Measurements from ENCODE around the gene RTL1. TPM values are rescaled to one million over a fixed set of nuclear protein-coding genes. Genes with fewer than 3 reads are reported as not detected.

RTL1 gene
- total and polyA plus RNA-seq, 2 donors (not counting 3 experiments of a cell fraction or from before 2014, with no cell fraction given): not detected

GRCh38 chr14:100851946-100852620 is 51.4 kb downstream of the RTL1 start:
- H3K4me2 ChIP-seq (ENCODE audit: insufficient read depth, low read length): no peak overlapping the region
- no peak overlapping the region for H2AFZ ChIP-seq (ENCODE audit: low read depth, low read length)
- H3K79me2 ChIP-seq (ENCODE audit: control insufficient read depth, insufficient read depth, low read length): peaks cover 6% of the 10 kb centered on the region
- H3K9me3 ChIP-seq (replicated peaks; ENCODE audit: control insufficient read depth, insufficient read depth, low read length): no peaks in the 10 kb centered on the region
- no TSS peak for BruUV-seq (replicated peaks)
- POLR2A ChIA-PET: no interaction called here
- CTCF ChIA-PET: interaction anchor here (1.0 to 2.8 kb wide), 6 partner anchors 10 to 467 kb away, joined by 3 to 46 read pairs (median 6); no protein-coding TSS in a partner anchor
- no peak overlapping the region for H3K9ac ChIP-seq (replicated peaks; ENCODE audit: extremely low read depth, insufficient read depth, low read length)
- H3K27me3 ChIP-seq (ENCODE audit: control insufficient read depth in 2 of 2, insufficient read depth in 2 of 2, low read length in 2 of 2): no peaks in the 10 kb centered on the region
- no peak overlapping the region for H3K4me3 ChIP-seq (replicated peaks in 1 of 3; ENCODE audit: insufficient read depth in 1 of 3, low read depth in 1 of 3, low read length in 3 of 3)
- no peaks in the 10 kb centered on the region for H3K9me1 ChIP-seq (replicated peaks; ENCODE audit: control insufficient read depth, extremely low read depth, insufficient read depth, low read length)
- H3K27ac ChIP-seq (ENCODE audit: insufficient read depth, low read depth, low read length): no peak overlapping the region
- H3K36me3 ChIP-seq (ENCODE audit: control insufficient read depth in 2 of 2, extremely low read depth in 1 of 2, insufficient read depth in 2 of 2, low read length in 2 of 2): peaks cover 0 to 7% of the 10 kb centered on the region in 2 experiments
- dilution Hi-C loops (cut with MboI; ENCODE audit: extremely low pct_ligation_motif_present, low sequenced_read_pairs): no loop called here
- intact Hi-C loops (cut with micrococcal nuclease): loop anchor here (1.0 to 2.0 kb wide), 4 partner anchors 49 to 776 kb away; no protein-coding TSS in a partner anchor
- no peak for FAIRE-seq
- no peak for TF ChIP-seq GATA2 (IDR thresholded peaks at IDR 0.05; ENCODE audit: insufficient read depth, insufficient read length, low read depth, low read length)
- no peak for TF ChIP-seq JUN (IDR thresholded peaks at IDR 0.05; ENCODE audit: borderline replicate concordance, insufficient read depth, insufficient read length, low read depth)
- no peak for TF ChIP-seq POLR2AphosphoS5 (IDR thresholded peaks at IDR 0.05; ENCODE audit: insufficient read depth, low read depth, low read length)
- no peaks in the 10 kb centered on the region for H4K20me1 ChIP-seq (replicated peaks; ENCODE audit: control insufficient read depth, extremely low read depth, insufficient read depth, low read length)
- no peak for DNase-seq (ENCODE audit: low read depth, low spot score)
- H3K4me1 ChIP-seq (ENCODE audit: control insufficient read depth, extremely low read depth, insufficient read depth, low read length): no peaks in the 10 kb centered on the region

- no peak overlapping the region for H3K4me3 ChIP-seq (replicated peaks in 1 of 3; ENCODE audit: insufficient read depth in 1 of 3, low read depth in 1 of 3, low read length in 3 of 3)
- ChIA-PET POLR2A (no interaction called here), CTCF (interaction anchor here (1.0 to 2.8 kb wide), 8 partner anchors 9 to 466 kb away, joined by 3 to 46 read pairs (median 4); no protein-coding TSS in a partner anchor)
- H3K79me2 ChIP-seq (ENCODE audit: control insufficient read depth, insufficient read depth, low read length): peaks cover 6% of the 10 kb centered on the region
- no peaks in the 10 kb centered on the region for H4K20me1 ChIP-seq (replicated peaks; ENCODE audit: control insufficient read depth, extremely low read depth, insufficient read depth, low read length)
- dilution Hi-C loops (cut with MboI; ENCODE audit: extremely low pct_ligation_motif_present, low sequenced_read_pairs) (no loop called here), intact Hi-C loops (cut with micrococcal nuclease) (loop anchor here (1.0 to 2.0 kb wide), 4 partner anchors 49 to 777 kb away; no protein-coding TSS in a partner anchor)
- FAIRE-seq (no peak), DNase-seq (ENCODE audit: low read depth, low spot score) (no peak)
- no peak overlapping the region for H3K4me2 ChIP-seq (ENCODE audit: insufficient read depth, low read length)
- no peaks in the 10 kb centered on the region for H3K9me1 ChIP-seq (replicated peaks; ENCODE audit: control insufficient read depth, extremely low read depth, insufficient read depth, low read length)
- TF ChIP-seq CTCF (IDR thresholded peaks at IDR 0.05; ENCODE audit: extremely low read depth in 1 of 2, insufficient read depth in 1 of 2, low read depth in 1 of 2, low read length in 2 of 2): no peak
- no peak for TF ChIP-seq JUN (IDR thresholded peaks at IDR 0.05; ENCODE audit: borderline replicate concordance, insufficient read depth, insufficient read length, low read depth)
- TF ChIP-seq EZH2 (IDR thresholded peaks at IDR 0.05; ENCODE audit: borderline replicate concordance, low read depth, low read length, severe bottlenecking): no peak
- TF ChIP-seq POLR2A (IDR thresholded peaks at IDR 0.05; ENCODE audit: low read depth, low read length): no peak
- no peak for TF ChIP-seq MAX (IDR thresholded peaks at IDR 0.05; ENCODE audit: insufficient read depth, insufficient read length)
- no peak for TF ChIP-seq MYC (IDR thresholded peaks at IDR 0.05; ENCODE audit: low read depth, low read length)
- H3K9me3 ChIP-seq (replicated peaks; ENCODE audit: control insufficient read depth, insufficient read depth, low read length): no peaks in the 10 kb centered on the region
- no peaks in the 10 kb centered on the region for H3K4me1 ChIP-seq (ENCODE audit: control insufficient read depth, extremely low read depth, insufficient read depth, low read length)
- no peaks in the 10 kb centered on the region for H3K27me3 ChIP-seq (ENCODE audit: control insufficient read depth in 2 of 2, insufficient read depth in 2 of 2, low read length in 2 of 2)
- no peak overlapping the region for H3K27ac ChIP-seq (ENCODE audit: insufficient read depth, low read depth, low read length)
- no peak overlapping the region for H3K9ac ChIP-seq (replicated peaks; ENCODE audit: extremely low read depth, insufficient read depth, low read length)
- H2AFZ ChIP-seq (ENCODE audit: low read depth, low read length): no peak overlapping the region
- BruUV-seq (replicated peaks): no TSS peak
- H3K36me3 ChIP-seq (ENCODE audit: control insufficient read depth in 2 of 2, extremely low read depth in 1 of 2, insufficient read depth in 2 of 2, low read length in 2 of 2): peaks cover 0 to 6% of the 10 kb centered on the region in 2 experiments
Measured at GRCh38 chr14:100851586-100851916, 52.0 kb downstream of the RTL1 start.

All from endothelial cell of umbilical vein (primary cell).